K562 (cell line): ENCODE data around the gene ZBTB22. TPM values are rescaled to one million over a fixed set of nuclear protein-coding genes. Genes with fewer than 3 reads are reported as not detected.

Source experiments
- ARID1B ChIP-seq: fragments of 450-650 bp; IDR thresholded peaks from 2 replicates; pipeline ENCODE4 v1.6.1; 2016; ENCODE audit warnings: antibody characterized with exemption, mild to moderate bottlenecking, inconsistent platforms
- BDP1 ChIP-seq: IDR thresholded peaks from 3 replicates; pipeline ENCODE4 v1.6.1; 2011; ENCODE audit not compliant: insufficient read length, insufficient read depth
- ERF ChIP-seq: fragments of 450-650 bp; formaldehyde crosslinking; IDR thresholded peaks from 2 replicates; pipeline ENCODE4 v1.4.0; 2020; ENCODE audit warnings: mild to moderate bottlenecking, mixed read lengths
- HMG20A ChIP-seq: fragments of 450-650 bp; formaldehyde crosslinking; conservative IDR thresholded peaks from 2 replicates; pipeline ENCODE4 v1.4.0; 2020; ENCODE audit warnings: mild to moderate bottlenecking, mixed read lengths
- ILK ChIP-seq: fragments of 450-650 bp; IDR thresholded peaks from 2 replicates; pipeline ENCODE4 v1.6.1; 2016; ENCODE audit warnings: missing genetic modification characterization, low read depth, mild to moderate bottlenecking, missing compliant biosample characterization, moderate library complexity, borderline replicate concordance
- MAFK ChIP-seq: IDR thresholded peaks from 2 replicates; pipeline ENCODE4 v1.6.1; 2011; ENCODE audit warnings: low read length, improper control_type of control experiment
- RAD51 ChIP-seq: fragments of 450-650 bp; IDR thresholded peaks from 2 replicates; pipeline ENCODE4 v1.7.1; 2016; ENCODE audit warnings: low read depth, mild to moderate bottlenecking, borderline replicate concordance
- RBFOX2 ChIP-seq: fragments of 200-400 bp; formaldehyde crosslinking; IDR thresholded peaks from 2 replicates; pipeline ENCODE4 v1.6.1; 2017; ENCODE audit warnings: low read depth, mild to moderate bottlenecking, low read length, moderate library complexity
- RCOR1 ChIP-seq, 2 experiments: IDR thresholded peaks; 2 replicates each; pipeline ENCODE4 v1.6.1; 2012; ENCODE audit warnings: low read depth in 2 of 2, low read length in 2 of 2, borderline replicate concordance in 1 of 2, improper control_type of control experiment in 1 of 2
- RFX5 ChIP-seq: IDR thresholded peaks from 2 replicates; pipeline ENCODE4 v1.6.1; 2011; ENCODE audit warnings: low read depth, mild to moderate bottlenecking, improper control_type of control experiment, low read length
- SMARCE1 ChIP-seq: fragments of 450-650 bp; IDR thresholded peaks from 2 replicates; pipeline ENCODE4 v1.7.1; 2016; ENCODE audit warnings: mild to moderate bottlenecking
- TOE1 ChIP-seq, 2 experiments: fragments of 450-650 bp in 1 of 2; sonication (generic) in 1 of 2; formaldehyde crosslinking in 1 of 2; IDR thresholded peaks; 2 replicates each; pipeline versions ENCODE4 v1.7.1 to v1.8.0; 2016 to 2022; ENCODE audit warnings: borderline replicate concordance in 2 of 2, mild to moderate bottlenecking in 2 of 2, antibody characterized with exemption in 1 of 2, inconsistent platforms in 1 of 2, low read depth in 1 of 2, missing genetic modification reagents in 1 of 2, moderate library complexity in 1 of 2
- TRIM28 ChIP-seq: fragments of 450-650 bp; IDR thresholded peaks from 2 replicates; pipeline ENCODE4 v1.6.1; 2017
- TSC22D4 ChIP-seq: fragments of 450-650 bp; IDR thresholded peaks from 2 replicates; pipeline ENCODE4 v1.6.1; 2016; ENCODE audit warnings: missing genetic modification characterization, missing biosample characterization, control low read depth
- U2AF2 ChIP-seq: fragments of 200-400 bp; formaldehyde crosslinking; optimal IDR thresholded peaks from 2 replicates; pipeline ENCODE3; 2017; ENCODE audit warnings: low read depth, mild to moderate bottlenecking, low read length
- XRCC4 ChIP-seq: IDR thresholded peaks from one replicate; pipeline ENCODE4 v1.6.1; 2011; ENCODE audit not compliant: insufficient read depth, insufficient read length; ENCODE audit errors: extremely low read depth
- ZBTB17 ChIP-seq: fragments of 450-650 bp; formaldehyde crosslinking; IDR thresholded peaks from 2 replicates; pipeline ENCODE4 v1.4.0; 2020; ENCODE audit warnings: mild to moderate bottlenecking
- ZNF134 ChIP-seq: fragments of 250-450 bp; sonication (Bioruptor Pico); conservative IDR thresholded peaks from 2 replicates; pipeline ENCODE4 v1.4.0; 2020
- ZNF23 ChIP-seq: fragments of 250-450 bp; sonication (Bioruptor Pico); IDR thresholded peaks from 2 replicates; pipeline ENCODE4 v1.4.0; 2020; ENCODE audit warnings: mild to moderate bottlenecking
- ZNF431 ChIP-seq: sonication (generic); formaldehyde crosslinking; IDR thresholded peaks from 2 replicates; pipeline ENCODE4 v1.8.0; 2022; ENCODE audit warnings: mild to moderate bottlenecking, missing genetic modification reagents
- ZNF57 ChIP-seq: fragments of 450-650 bp; formaldehyde crosslinking; IDR thresholded peaks from 2 replicates; pipeline ENCODE4 v1.4.0; 2020; ENCODE audit warnings: mild to moderate bottlenecking, moderate library complexity
- ZNF699 ChIP-seq: fragments of 250-450 bp; sonication (Bioruptor Pico); IDR thresholded peaks from 2 replicates; pipeline ENCODE4 v1.8.0; 2021; ENCODE audit warnings: mild to moderate bottlenecking, moderate library complexity; ENCODE audit not compliant: insufficient replicate concordance
- polyA plus RNA-seq, 8 experiments: library from polyadenylated mRNA; depleted of rRNA in 4 of 8; stranded (reverse) in 5 of 8; unstranded in 3 of 8; fragments of >200 nt; fragmentation: Nextera tagmentation in 2 of 8; fragmentation: Illumina TruSeq in 1 of 8; extraction: Ambion mirVana in 2 of 8; extraction: Trizol in 1 of 8; gene quantifications; 2 replicates each; pipeline versions ENCODE4 v1.2.1 to v1.2.3, GENCODE V29; 2011 to 2014; ENCODE audit warnings: inconsistent platforms in 1 of 8, missing spikeins in 1 of 8
- total RNA-seq, 7 experiments: library from RNA; depleted of rRNA in 6 of 7; stranded (reverse); fragments of >200 nt in 6 of 7; fragmentation: Illumina TruSeq in 2 of 7; extraction: Trizol in 2 of 7; gene quantifications; 2 replicates each; pipeline versions ENCODE4 v1.2.1 to v1.2.3, GENCODE V29; 2011 to 2021; ENCODE audit warnings: low replicate concordance in 1 of 7
- TF ChIP-seq, protein P1 (sequence below): fragments of 250-450 bp; sonication (Bioruptor Pico); IDR thresholded peaks from 2 replicates; pipeline ENCODE4 v1.8.0; 2021; ENCODE audit warnings: mild to moderate bottlenecking, moderate library complexity
- TF ChIP-seq, protein P2 (sequence below), 3 experiments: fragments of 200-800 bp in 1 of 3; sonication (Bioruptor generic) in 1 of 3; sonication (generic) in 1 of 3; formaldehyde crosslinking in 1 of 3; IDR thresholded peaks; 2 replicates each; pipeline versions ENCODE4 v1.6.1 to v1.8.0; 2016 to 2022; ENCODE audit warnings: mild to moderate bottlenecking in 2 of 3, missing compliant biosample characterization in 2 of 3, missing genetic modification characterization in 2 of 3, missing genetic modification reagents in 1 of 3
- TF ChIP-seq, protein P3 (sequence below): fragments of 450-650 bp; conservative IDR thresholded peaks from 2 replicates; pipeline ENCODE4 v1.6.1; 2016; ENCODE audit warnings: missing genetic modification characterization, low read depth, mild to moderate bottlenecking, missing compliant biosample characterization, moderate library complexity

ZBTB22 gene
- total and polyA plus RNA-seq, 9 of the 15 experiments (the other 6 are each of a cell fraction or from before 2014, with no cell fraction given): 0.21 to 11.9 (median 7.1) TPM

DNA sequence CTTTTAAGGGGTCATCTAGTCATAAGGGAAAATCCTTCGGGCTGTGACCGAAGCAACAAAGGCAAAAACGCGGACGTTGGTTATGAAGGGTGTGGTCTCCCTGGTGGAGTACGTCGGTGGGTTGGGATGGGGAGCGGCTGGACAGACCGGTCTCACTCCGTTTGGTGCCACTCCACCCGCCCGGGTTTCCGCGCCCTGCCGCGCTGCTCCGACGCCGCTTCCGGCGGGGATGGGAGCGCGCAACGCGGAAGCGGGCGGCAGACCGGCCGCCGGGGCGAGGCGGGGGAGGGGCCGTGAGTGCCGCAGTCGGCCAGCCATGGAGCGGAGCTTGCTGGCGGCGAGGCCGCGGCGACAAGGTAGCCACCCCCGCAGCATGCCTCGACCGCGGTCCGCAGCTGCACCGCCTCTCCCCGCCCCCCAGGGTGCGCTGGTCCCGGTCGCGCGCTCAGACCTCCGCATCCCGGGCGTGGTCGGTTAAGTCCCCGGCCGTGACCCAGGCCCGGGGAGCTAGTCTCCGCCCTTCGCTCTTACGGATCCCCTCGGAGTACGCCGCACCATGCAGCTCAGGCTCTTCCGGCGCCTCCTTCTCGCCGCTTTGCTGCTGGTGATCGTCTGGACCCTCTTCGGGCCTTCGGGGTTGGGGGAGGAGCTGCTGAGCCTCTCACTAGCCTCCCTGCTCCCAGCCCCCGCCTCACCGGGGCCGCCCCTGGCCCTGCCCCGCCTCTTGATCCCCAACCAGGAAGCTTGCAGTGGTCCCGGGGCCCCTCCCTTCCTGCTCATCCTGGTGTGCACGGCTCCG is 40.5 kb downstream of the ZBTB22 start, which contains the start of gene B3GALT4 (continued):
- peak; percentile 18; the same call in 1 of the 2 replicates for TF ChIP-seq TRIM28
- no peak; the same call in 1 of the 2 replicates for TF ChIP-seq TOE1 (IDR thresholded peaks at IDR 0.05; ENCODE audit: borderline replicate concordance)
- peak; percentile 59; the same call in 1 of the 2 replicates for TF ChIP-seq TOE1 (CRISPR knock-in tag; IDR thresholded peaks at IDR 0.05; ENCODE audit: borderline replicate concordance, low read depth)
- TF ChIP-seq ARID1B: peak; percentile 37; the same call in 1 of the 2 replicates
- TF ChIP-seq, protein P1, sequence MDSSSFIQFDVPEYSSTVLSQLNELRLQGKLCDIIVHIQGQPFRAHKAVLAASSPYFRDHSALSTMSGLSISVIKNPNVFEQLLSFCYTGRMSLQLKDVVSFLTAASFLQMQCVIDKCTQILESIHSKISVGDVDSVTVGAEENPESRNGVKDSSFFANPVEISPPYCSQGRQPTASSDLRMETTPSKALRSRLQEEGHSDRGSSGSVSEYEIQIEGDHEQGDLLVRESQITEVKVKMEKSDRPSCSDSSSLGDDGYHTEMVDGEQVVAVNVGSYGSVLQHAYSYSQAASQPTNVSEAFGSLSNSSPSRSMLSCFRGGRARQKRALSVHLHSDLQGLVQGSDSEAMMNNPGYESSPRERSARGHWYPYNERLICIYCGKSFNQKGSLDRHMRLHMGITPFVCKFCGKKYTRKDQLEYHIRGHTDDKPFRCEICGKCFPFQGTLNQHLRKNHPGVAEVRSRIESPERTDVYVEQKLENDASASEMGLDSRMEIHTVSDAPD: no peak
- no peak for TF ChIP-seq BDP1
- TF ChIP-seq ZBTB17 (CRISPR knock-in tag): peak; percentile 88
- no peak for TF ChIP-seq RAD51
- peak; percentile 74 for TF ChIP-seq ZNF57
- TF ChIP-seq MAFK: no peak
- TF ChIP-seq TSC22D4 (tag): no peak
- peak in 1 of 2 experiments; percentile 69; a peak in 1 of 4 replicates for TF ChIP-seq RCOR1 (IDR thresholded peaks at IDR 0.05; ENCODE audit: borderline replicate concordance in 1 of 2, low read depth in 2 of 2, low read length in 2 of 2)
- TF ChIP-seq ZNF134: no peak
- TF ChIP-seq RFX5: no peak
- TF ChIP-seq RBFOX2: peak; percentile 88
- TF ChIP-seq SMARCE1: 0 out of 2 replicates have a peak, but pooled peaks have one; percentile 10
- TF ChIP-seq, protein P2, sequence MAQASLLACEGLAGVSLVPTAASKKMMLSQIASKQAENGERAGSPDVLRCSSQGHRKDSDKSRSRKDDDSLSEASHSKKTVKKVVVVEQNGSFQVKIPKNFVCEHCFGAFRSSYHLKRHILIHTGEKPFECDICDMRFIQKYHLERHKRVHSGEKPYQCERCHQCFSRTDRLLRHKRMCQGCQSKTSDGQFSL (CRISPR knock-in tag; IDR thresholded peaks at IDR 0.05): peak; percentile 77
- TF ChIP-seq, protein P2 (tag; IDR thresholded peaks at IDR 0.05): no peak; a peak in 1 of 4 replicates
- TF ChIP-seq ZNF431 (CRISPR knock-in tag): peak; percentile 81
- TF ChIP-seq HMG20A (CRISPR knock-in tag): no peak
- TF ChIP-seq U2AF2: no peak
- no peak; the same call in 1 of the 2 replicates for TF ChIP-seq ZNF23 (CRISPR knock-in tag)
- no peak for TF ChIP-seq XRCC4
- TF ChIP-seq, protein P3, sequence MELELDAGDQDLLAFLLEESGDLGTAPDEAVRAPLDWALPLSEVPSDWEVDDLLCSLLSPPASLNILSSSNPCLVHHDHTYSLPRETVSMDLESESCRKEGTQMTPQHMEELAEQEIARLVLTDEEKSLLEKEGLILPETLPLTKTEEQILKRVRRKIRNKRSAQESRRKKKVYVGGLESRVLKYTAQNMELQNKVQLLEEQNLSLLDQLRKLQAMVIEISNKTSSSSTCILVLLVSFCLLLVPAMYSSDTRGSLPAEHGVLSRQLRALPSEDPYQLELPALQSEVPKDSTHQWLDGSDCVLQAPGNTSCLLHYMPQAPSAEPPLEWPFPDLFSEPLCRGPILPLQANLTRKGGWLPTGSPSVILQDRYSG (tag): no peak
- TF ChIP-seq ILK: no peak
- TF ChIP-seq ZNF699 (CRISPR knock-in tag): no peak
- TF ChIP-seq ERF (CRISPR knock-in tag): peak; percentile 99
